Measurements from ENCODE around the gene OR51E1.

The OR51E1 gene

GRCh38 chr11:4665424-4665823 is 21.6 kb downstream of the OR51E1 start:
- no peak for TF ChIP-seq MAX (IDR thresholded peaks at IDR 0.05; ENCODE audit: low read depth, low read length)
- no peak for TF ChIP-seq MYC (IDR thresholded peaks at IDR 0.05; ENCODE audit: low read depth, low read length)
- no peak for TF ChIP-seq CTCF (IDR thresholded peaks at IDR 0.05; ENCODE audit: low read depth, low read length)
- no peak for TF ChIP-seq POLR2A (IDR thresholded peaks at IDR 0.05; ENCODE audit: extremely low read depth, insufficient read length)
- DNase-seq (ENCODE audit: low read depth), result no peak
- no peak overlapping the region for H3K4me3 ChIP-seq (ENCODE audit: low read depth, low read length)

GRCh38 chr11:4671741-4672140 is 28.0 kb downstream of the OR51E1 start:
- DNase-seq (ENCODE audit: low read depth), result no peak
- H3K4me3 ChIP-seq (ENCODE audit: low read depth, low read length), result no peak overlapping the region
- TF ChIP-seq MYC (IDR thresholded peaks at IDR 0.05; ENCODE audit: low read depth, low read length) (no peak), POLR2A (IDR thresholded peaks at IDR 0.05; ENCODE audit: extremely low read depth, insufficient read length) (no peak), CTCF (IDR thresholded peaks at IDR 0.05; ENCODE audit: low read depth, low read length) (no peak), MAX (IDR thresholded peaks at IDR 0.05; ENCODE audit: low read depth, low read length) (no peak)

- TF ChIP-seq MAX (IDR thresholded peaks at IDR 0.05; ENCODE audit: low read depth, low read length) (no peak), CTCF (IDR thresholded peaks at IDR 0.05; ENCODE audit: low read depth, low read length) (no peak), POLR2A (IDR thresholded peaks at IDR 0.05; ENCODE audit: extremely low read depth, insufficient read length) (no peak), MYC (IDR thresholded peaks at IDR 0.05; ENCODE audit: low read depth, low read length) (no peak)
- DNase-seq (ENCODE audit: low read depth), result no peak
- H3K4me3 ChIP-seq (ENCODE audit: low read depth, low read length), result no peak overlapping the region
These were observed 28.7 kb downstream of the OR51E1 start for GRCh38 chr11:4672470-4672869.

GRCh38 chr11:4673781-4674180 is 30.0 kb downstream of the OR51E1 start:
- no peak for DNase-seq (ENCODE audit: low read depth)
- no peak overlapping the region for H3K4me3 ChIP-seq (ENCODE audit: low read depth, low read length)
- no peak for TF ChIP-seq CTCF (IDR thresholded peaks at IDR 0.05; ENCODE audit: low read depth, low read length)
- no peak for TF ChIP-seq MYC (IDR thresholded peaks at IDR 0.05; ENCODE audit: low read depth, low read length)
- no peak for TF ChIP-seq POLR2A (IDR thresholded peaks at IDR 0.05; ENCODE audit: extremely low read depth, insufficient read length)
- no peak for TF ChIP-seq MAX (IDR thresholded peaks at IDR 0.05; ENCODE audit: low read depth, low read length)

- H3K4me3 ChIP-seq (ENCODE audit: low read depth, low read length), result no peak overlapping the region
- TF ChIP-seq MYC (IDR thresholded peaks at IDR 0.05; ENCODE audit: low read depth, low read length) (no peak), MAX (IDR thresholded peaks at IDR 0.05; ENCODE audit: low read depth, low read length) (no peak), POLR2A (IDR thresholded peaks at IDR 0.05; ENCODE audit: extremely low read depth, insufficient read length) (no peak), CTCF (IDR thresholded peaks at IDR 0.05; ENCODE audit: low read depth, low read length) (no peak)
- no peak for DNase-seq (ENCODE audit: low read depth)
These were observed 34.2 kb downstream of the OR51E1 start for GRCh38 chr11:4677948-4678347.

- DNase-seq (ENCODE audit: low read depth), result no peak
- TF ChIP-seq CTCF (IDR thresholded peaks at IDR 0.05; ENCODE audit: low read depth, low read length) (no peak), POLR2A (IDR thresholded peaks at IDR 0.05; ENCODE audit: extremely low read depth, insufficient read length) (no peak), MYC (IDR thresholded peaks at IDR 0.05; ENCODE audit: low read depth, low read length) (no peak), MAX (IDR thresholded peaks at IDR 0.05; ENCODE audit: low read depth, low read length) (no peak)
- no peak overlapping the region for H3K4me3 ChIP-seq (ENCODE audit: low read depth, low read length)
These were observed 36.6 kb downstream of the OR51E1 start for GRCh38 chr11:4680341-4680740.
